GM19351 (cell line): ENCODE results near the gene BCAS3.

Source experiments
- ATAC-seq: cut with Tn5 transposase; IDR thresholded peaks from one replicate; pipeline ENCODE4 v1.9.1; 2021; ENCODE audit warnings: mild to moderate bottlenecking, moderate library complexity; ENCODE audit not compliant: unreplicated experiment

BCAS3 gene

GRCh38 chr17:61047515-61047914, 369.9 kb downstream of the BCAS3 start:
- no peak for ATAC-seq

GRCh38 chr17:61048376-61049106, 370.9 kb downstream of the BCAS3 start:
- ATAC-seq: no peak

- ATAC-seq: no peak
Measured at GRCh38 chr17:61053469-61053868, 375.8 kb downstream of the BCAS3 start.

DNA sequence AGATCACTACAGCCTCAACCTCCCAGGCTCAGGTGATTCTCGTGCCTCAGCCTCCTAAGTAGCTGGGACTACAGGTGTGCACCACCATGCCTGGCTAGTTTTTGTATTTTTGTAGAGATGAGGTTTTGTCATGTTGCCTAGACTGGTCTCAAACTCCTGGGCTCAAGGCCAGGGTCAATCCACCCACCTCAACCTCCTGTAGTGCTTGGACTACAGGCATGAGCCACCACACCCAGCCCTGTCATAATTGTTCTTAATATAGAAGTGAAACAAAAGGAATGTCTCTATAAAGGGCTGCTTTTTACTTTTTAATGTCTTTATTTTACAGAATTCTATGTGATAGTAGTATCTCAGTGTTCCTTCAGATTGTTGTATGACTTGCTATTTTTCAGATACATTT, 376.8 kb downstream of the BCAS3 start:
- no peak for ATAC-seq

GRCh38 chr17:61057257-61057656, 379.6 kb downstream of the BCAS3 start:
- no peak for ATAC-seq

GRCh38 chr17:61058066-61058465, 380.4 kb downstream of the BCAS3 start:
- ATAC-seq: no peak

- no peak for ATAC-seq
Measured at GRCh38 chr17:61063528-61063927, 385.9 kb downstream of the BCAS3 start.

- ATAC-seq: no peak
Measured at GRCh38 chr17:61064087-61064951, 386.7 kb downstream of the BCAS3 start.

- no peak for ATAC-seq
Measured at GRCh38 chr17:61065263-61065773, 387.7 kb downstream of the BCAS3 start.

DNA sequence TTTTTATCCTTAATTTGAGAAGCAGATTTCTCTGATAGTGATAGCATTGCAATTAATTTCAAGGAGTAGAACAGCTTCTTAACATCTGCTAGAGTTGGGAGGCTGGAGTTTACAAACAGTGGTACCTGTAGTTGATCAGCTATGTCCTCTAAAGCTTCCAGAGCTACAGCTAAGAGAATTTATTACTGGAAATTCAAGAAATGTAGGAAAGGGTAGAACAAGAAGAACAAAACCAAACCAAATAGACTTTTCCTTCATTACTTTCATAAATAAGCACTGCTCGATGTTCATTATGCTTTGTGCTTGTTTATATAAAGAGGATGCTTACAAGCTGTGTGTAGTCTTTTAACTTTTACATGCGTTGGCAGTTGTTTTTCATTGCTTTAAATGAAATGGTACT, 388.4 kb downstream of the BCAS3 start:
- ATAC-seq: no peak

DNA sequence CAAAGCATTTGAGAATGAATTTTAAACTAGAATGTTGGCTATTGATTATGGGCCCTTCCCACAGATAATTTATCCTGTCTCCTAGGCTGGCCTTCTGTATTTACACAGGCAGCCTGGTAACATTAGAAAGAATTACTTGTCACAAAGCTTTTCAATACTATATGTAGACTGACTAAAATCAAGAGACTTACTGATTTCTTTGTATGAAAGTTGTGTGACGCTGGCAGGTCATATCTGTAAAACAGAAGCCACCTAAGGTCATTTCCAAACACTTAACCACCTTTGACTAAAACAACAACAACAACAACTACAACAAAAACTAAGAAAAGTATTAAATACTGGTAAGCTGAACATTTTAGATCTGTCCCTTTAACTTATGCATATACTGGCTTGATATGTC, 393.0 kb downstream of the BCAS3 start:
- no peak for ATAC-seq

- ATAC-seq: no peak
Measured at GRCh38 chr17:61072648-61073047, 395.0 kb downstream of the BCAS3 start.

DNA sequence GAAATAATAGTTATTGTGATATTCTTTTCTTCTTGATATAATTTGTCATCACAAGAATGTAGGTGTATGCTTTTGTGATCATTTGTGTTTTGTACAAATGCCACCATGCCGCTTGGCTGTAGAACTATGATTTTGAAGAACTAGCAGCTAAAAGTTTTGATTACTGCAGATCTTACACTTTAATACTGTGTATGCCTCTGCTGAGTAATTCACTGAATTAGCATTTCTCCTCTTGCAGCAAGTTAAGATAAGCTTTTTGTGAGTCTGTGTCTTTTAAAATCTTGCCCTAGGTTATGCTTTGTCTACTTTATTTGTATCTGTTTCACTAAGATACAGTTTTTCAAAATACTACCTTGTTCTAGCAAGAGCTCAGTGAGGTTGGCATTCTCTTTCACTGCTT, 395.5 kb downstream of the BCAS3 start:
- ATAC-seq: no peak

- ATAC-seq: no peak
Measured at GRCh38 chr17:61073799-61074513, 396.3 kb downstream of the BCAS3 start.

DNA sequence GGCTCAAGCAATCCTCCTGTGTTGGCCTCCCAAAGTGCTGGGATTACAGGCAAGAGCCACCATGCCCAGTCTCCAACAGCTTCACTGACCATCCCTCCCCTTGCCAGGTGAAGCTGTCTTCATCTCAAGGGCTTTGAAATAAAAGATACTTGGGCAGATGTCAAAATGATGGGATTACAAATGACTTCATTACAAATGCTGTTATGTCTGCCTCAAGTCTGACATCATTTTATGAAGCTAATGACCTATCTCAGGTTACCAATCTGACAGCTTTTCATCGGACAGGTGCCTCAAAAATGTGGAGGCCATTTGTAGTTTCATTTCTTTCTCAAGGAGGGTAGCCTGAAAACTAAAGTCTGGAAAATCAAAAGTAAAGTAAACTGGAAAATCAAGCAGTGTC, 398.3 kb downstream of the BCAS3 start:
- no peak for ATAC-seq

GRCh38 chr17:61076621-61077031, 399.0 kb downstream of the BCAS3 start:
- no peak for ATAC-seq

DNA sequence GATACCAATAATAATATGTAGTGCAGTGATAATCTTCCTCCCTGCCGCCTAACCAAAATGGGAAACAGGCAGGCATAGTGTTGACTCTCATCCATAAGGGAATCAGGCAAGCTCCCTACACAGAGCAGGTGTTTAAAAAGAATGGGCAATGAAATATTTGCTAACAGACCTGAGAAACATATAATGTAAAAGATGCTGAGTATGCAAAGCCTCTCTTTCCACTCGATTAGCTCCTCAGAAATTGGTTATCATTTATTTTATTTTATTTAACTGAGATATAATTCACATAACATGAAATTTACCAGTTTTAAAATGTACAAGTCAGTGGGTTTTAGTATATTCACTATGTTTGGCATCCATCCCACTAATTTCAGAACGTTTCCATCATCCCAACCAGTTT, 404.3 kb downstream of the BCAS3 start:
- ATAC-seq: no peak

DNA sequence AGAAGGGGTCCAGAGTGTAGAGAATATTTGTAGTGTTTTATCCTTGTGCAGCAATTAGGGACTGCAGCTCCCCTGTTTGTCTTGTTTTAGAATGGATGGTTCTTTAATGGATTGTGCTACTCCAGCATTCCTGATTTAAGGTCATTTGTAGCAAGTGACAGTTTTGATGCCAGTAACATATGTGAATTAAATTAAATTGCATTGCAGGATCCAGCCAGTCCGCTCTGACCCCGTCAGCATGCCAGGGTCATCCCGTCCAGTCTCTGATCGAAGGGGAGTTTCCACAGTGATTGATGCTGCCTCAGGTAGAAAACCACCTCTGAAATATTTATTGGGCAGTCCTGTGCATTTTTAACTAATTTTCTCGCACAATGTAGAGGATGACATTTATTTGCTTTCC, 406.6 kb downstream of the BCAS3 start:
- no peak for ATAC-seq

DNA sequence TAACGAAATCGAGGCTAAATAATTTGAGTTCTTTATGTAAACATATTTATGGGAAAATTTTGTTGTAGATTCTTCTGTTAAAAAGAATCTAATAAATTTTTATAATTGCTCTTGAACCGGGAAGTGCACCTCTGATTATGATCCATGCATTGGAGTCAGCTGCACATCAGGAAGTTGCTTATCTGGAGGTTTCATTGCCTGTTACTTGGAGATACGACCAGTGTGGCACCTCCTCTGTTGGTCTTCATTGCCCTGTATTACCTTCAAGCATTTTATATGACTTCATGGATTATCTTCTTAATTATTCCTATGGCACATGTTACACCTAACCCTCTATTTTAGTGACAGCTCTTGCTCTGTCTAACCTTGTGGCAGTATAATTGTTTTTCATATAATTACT, 409.4 kb downstream of the BCAS3 start:
- ATAC-seq: no peak

DNA sequence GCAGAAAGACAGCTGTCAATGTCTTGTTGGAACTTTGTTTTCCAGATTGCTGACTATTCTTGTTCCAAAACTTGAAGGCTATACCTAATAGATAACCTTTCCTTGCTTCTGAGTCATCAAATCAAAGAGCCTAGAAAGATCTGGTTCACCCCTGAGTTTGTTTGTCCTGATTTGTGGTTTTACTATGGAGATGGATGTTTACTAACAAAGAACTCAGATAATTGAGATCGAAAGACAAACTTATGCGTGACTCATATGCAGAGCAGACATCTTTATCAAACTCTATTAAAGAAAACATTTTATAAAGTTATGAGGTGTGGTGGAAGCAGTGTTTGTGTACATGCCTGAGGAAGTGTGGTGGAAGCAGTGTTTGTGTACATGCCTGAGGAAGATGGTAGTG, 410.9 kb downstream of the BCAS3 start:
- no peak for ATAC-seq

GRCh38 chr17:61091096-61091495, 413.4 kb downstream of the BCAS3 start:
- ATAC-seq: no peak
